Amygdala (tissue), 56 donors: ENCODE results near the gene LAMA1.

Experiments used
- DNase-seq, 56 donors: peaks; one replicate each; lab custom pipeline; 2025; lab: John Stamatoyannopoulos, UW

The LAMA1 gene

DNA sequence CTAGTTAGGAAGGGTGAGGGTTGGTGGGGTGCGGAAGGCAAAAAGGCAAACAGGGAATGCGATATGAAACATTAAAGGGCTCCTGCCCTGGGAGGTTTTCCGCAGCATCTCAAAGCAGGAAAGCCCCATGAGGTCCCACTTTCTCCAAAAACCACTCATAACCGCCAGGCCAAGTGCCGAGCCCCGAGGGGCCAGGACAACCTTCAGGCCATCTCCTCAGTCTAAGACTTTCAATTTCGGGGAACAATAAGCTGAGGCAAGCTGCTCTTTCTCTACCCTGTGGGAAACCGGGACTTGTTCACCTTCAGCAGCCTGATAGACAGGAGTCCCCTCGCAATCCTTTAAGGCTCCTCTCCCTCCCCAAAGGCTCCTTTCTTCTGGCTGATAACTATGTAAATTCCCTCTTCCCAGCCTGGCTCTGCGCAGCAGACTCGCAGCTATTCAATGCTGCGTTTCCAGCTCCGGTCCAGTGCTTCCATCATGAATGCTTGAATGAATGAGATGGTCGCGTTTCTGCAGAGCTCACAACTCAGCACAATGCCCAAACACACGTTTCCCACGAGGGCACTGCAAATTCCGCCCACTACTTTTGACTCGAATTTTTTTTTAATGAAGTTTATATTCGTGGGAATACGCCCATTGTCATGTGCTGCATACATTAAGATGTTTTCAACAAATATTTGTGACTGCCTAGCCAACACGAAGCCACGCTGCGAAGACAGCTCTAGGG lies 1.4 kb downstream of the LAMA1 start:
- DNase-seq, result peak in 3 of 56 donors; percentile 7 to 24 (median 7)

GRCh38 chr18:7112936-7113335 lies 4.7 kb downstream of the LAMA1 start:
- no peak for DNase-seq

- no peak for DNase-seq
Measured at GRCh38 chr18:7111134-7111533, 6.5 kb downstream of the LAMA1 start.

GRCh38 chr18:7105943-7106342 lies 11.7 kb downstream of the LAMA1 start:
- no peak for DNase-seq

DNA sequence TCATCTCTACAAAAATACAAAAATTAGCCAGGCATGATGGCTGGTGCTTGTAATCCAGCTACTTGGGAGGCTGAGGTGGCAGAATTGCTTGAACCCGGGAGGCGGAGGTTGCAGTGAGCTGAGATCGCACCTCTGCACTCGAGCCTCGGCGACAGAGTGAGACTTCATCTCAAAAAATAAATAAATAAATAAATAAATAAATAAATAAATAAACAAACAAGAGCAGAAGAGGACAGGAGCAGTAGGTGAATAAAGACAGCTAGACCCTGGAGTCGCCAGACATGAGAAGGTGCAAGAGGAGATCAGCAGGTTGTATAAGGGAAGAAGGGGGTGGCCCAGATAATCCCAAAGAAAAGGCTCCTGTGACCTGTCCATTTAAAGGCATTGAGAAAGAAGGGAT lies 12.3 kb downstream of the LAMA1 start:
- DNase-seq, result no peak

DNA sequence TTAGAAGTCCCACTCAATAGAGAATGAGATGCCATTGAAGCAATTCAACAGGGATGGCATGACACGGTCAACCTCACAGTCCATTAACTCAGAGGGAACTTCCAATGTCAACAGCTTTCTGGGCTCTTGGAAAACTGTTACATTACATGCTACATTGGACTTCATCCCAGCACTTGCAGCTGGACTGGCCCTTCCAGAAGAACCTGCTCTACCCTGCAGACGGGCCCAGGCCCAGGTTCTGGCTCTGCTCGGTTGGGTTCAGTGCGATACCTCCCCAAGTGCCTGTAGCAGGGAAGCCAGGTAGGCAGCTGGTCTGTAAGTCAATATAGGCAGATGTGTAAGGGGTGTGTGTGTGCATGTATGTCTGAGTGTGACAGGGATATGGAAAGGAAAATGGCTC lies 12.9 kb downstream of the LAMA1 start:
- DNase-seq, result no peak

DNA sequence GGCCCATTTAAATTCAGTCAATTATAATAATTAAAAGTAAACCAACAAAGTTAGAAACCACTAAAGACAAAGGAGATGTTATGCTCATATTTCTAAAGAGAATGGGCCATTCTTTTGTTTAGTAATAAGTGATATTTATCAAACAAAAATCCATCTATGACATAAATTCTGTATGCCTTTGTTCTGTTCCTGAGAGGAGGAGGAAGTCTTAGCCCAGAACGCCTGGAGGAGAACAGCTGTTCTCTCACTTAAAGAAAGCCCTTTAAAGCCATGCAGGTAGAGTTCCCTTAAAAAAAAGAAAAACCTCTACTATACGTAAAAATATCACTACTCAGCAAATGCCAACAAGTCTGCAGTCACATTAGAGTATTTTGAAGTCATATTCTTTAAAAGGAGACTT lies 15.5 kb downstream of the LAMA1 start:
- no peak for DNase-seq

- no peak for DNase-seq
Measured at GRCh38 chr18:7096838-7097237, 20.8 kb downstream of the LAMA1 start.

GRCh38 chr18:7094427-7094826 lies 23.2 kb downstream of the LAMA1 start:
- DNase-seq, result peak in 1 of 56 donors; percentile 2

GRCh38 chr18:7090771-7091170 lies 26.8 kb downstream of the LAMA1 start:
- no peak for DNase-seq

DNA sequence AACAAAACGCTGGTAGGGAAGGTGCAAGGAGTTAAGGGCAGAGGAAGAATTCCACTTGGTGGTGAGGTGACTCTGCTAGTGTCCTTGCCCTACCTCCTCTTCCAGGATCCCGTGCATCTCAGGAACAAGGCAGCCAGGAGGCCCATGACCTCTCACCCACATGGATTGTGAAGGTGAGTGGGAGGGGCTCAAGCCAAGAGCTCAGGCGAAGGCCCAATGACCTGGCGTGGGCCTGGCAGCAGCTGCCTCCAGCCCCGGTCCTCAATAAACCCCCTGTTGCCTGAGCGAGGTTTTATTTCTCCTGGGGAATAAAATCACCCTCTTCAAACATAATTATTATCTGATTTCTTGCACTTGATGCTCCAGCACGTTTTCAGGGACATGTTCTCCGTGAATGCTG lies 28.2 kb downstream of the LAMA1 start:
- DNase-seq, result no peak

DNA sequence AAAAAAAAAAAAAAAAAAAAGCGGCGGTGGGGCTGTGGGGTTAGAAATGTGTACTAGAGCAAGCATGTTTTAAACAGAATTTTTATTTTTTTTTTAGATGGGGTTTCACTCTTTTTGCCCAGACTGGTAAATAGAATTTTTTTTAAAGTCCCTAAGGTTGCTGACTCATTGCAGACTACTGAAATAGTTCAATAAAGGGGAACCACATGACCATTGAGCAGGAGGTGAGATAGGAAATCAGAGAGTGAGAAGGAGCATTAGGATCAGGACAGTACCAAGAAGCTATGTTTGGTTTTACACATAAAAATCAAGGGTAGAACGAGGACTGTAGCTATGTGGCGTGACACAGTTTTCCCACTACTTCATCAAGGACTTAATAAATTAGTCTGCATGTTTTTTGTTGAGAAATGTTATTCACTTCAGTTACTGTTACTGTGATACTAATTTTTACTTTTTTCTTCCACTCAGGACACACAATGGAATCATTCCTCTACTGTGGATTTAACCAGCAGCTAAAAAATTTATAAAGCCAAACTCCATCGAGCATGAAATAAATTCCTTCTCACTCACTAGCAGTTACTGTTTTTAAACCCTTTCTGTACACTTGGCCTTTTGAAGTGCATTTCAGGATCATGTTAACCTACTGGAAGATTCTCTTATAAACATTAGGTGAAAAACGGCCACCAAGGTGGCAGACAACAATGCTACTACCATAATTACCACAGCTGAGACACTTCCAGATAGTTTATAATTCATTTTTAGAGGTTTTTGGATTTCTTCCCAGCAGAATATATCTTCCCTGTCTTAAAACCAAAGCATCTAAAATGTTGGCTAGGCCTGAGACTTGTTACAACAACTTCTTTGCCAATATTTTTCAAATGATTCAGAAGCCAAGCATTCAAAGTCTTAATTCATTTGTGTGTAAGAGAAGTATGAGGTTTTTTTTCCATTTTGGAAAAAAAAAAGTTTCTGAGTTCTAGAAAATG lies 33.2 kb downstream of the LAMA1 start:
- DNase-seq, result no peak

DNA sequence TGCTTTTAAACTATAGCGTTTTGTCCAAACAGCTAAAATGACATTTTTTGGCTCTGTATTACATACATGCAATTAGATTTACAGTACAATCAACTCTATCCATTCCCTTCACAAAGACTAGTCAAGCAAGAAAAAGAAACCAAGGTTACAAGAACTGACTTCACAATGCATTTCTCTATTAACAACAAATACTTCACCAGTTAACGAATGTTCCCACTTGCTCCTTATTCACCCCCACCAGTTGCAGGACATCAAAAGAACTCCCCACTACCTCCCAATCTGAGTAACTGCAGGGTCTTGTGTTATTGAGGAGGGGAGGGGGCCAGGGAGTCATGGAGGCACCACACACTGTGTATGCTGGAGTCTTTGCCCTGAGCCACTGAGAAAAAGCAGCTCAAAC lies 34.9 kb downstream of the LAMA1 start:
- DNase-seq, result no peak

GRCh38 chr18:7079231-7079630 lies 38.4 kb downstream of the LAMA1 start:
- no peak for DNase-seq

DNA sequence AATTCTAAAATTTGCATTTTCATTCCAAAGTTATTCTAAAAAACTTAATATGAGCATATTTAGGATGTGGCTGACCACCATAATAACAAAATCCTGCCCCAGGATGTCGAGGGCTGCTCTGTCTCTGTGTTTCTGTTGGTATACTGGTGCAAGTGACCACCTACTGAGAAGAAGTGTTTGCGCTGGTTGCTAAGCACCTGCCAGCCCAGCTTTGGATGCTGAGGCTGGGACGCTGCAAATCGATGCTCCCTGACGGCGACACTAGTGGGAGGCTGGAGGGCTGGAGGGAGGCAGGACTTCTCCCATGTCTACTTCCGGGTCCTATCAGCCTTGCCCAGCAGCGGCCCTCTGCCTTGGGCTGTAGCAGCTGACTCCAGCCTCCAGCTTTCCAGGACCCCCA lies 45.0 kb downstream of the LAMA1 start:
- DNase-seq, result no peak

GRCh38 chr18:7071600-7071999 lies 46.0 kb downstream of the LAMA1 start:
- no peak for DNase-seq

- DNase-seq, result no peak
Measured at GRCh38 chr18:7070466-7070865, 47.1 kb downstream of the LAMA1 start.

DNA sequence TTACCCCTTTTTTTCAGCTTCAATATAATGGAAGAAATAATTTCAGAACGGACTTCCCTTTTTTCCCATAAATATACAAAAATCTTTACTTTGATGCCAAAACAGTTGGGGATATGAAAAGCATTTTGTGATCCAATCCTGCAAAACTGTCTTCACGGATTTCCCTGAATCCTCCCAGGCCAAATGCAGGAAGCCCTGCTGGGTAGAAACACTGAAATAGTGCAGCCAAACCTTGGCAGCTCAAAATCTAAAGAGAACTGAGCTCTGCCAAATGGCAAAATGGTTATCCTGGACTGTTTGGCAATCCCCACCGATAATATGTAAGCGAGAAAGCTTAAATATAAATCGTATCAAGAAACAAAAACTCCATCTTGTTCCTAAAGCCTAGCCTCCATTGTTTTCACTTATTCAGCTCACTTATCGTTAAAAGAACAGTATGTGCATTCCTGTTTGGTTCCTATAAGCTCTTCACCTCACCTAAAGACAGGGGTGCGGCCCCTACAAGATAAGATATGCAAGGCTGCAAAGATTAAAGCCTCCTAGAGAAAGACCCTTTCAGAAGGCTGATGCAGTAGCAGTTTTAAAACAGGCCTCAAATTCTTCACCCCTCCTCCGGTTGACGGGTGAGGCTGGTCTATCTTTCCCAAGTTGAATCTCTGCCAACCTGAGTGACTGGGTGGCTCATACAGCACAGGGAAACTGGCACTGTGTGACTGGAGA lies 48.6 kb downstream of the LAMA1 start:
- DNase-seq, result no peak

DNA sequence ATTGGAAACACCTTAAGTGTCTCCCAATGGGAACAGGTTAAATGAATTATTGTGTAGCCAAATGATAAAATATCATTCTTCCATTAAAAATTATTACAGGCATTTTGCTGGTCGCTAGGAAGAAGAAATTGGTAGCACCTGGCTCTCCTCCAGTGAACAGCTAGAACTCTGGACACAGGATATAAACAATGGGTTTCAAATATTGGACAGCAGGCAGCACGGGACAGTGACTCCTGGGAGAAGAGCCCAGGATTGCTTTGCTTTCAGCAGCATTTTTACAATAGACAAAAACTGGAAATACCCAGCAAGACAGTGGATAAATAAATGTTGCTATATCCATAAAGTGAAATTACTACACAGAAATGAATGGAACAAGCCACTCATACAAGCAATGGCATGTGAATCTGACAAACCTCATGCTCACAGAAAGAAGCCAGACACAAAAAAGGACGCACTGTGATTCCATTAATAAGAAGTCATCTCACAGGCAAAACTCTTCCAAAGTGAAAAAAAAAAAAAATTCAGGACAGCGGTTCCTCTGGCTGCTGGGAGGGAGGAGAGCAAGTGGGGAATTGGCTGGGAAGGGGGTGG lies 50.5 kb downstream of the LAMA1 start:
- no peak for DNase-seq

GRCh38 chr18:7065736-7066135 lies 51.9 kb downstream of the LAMA1 start:
- no peak for DNase-seq

GRCh38 chr18:7064346-7064745 lies 53.3 kb downstream of the LAMA1 start:
- no peak for DNase-seq
